Measurements from ENCODE around the gene PCDHGA10. TPM values are rescaled to one million over a fixed set of nuclear protein-coding genes. Genes with fewer than 3 reads are reported as not detected.

PCDHGA10 gene
- total RNA-seq, 2 experiments from 2014 or later, result 3.9 to 4.9 TPM

Other genes starting within 250 kb of the PCDHGA10 start
Only the 30 nearest of the 37 such genes appear.
- gene PCDHB10, start 220.6 kb upstream of the PCDHGA10 start, total RNA-seq (2014; rRNA removed; shearing (Covaris generic)), result 0.08 TPM in 1 of 2 replicates, not detected in the other
- not detected in 2 replicates for gene PCDHB10, start 220.6 kb upstream of the PCDHGA10 start, total RNA-seq (2022)
- not detected in 2 replicates for gene PCDHB11, start 213.4 kb upstream of the PCDHGA10 start, total RNA-seq (2014; rRNA removed; shearing (Covaris generic))
- gene PCDHB11, start 213.4 kb upstream of the PCDHGA10 start, total RNA-seq (2022), result not detected in 2 replicates
- not detected in 2 replicates for gene PCDHB12, start 204.3 kb upstream of the PCDHGA10 start, total RNA-seq (2014; rRNA removed; shearing (Covaris generic))
- not detected in 2 replicates for gene PCDHB12, start 204.3 kb upstream of the PCDHGA10 start, total RNA-seq (2022)
- gene PCDHB13, start 199.1 kb upstream of the PCDHGA10 start, total RNA-seq (2014; rRNA removed; shearing (Covaris generic)), result 0.22 TPM in 1 of 2 replicates, not detected in the other
- not detected in 2 replicates for gene PCDHB13, start 199.1 kb upstream of the PCDHGA10 start, total RNA-seq (2022)
- gene PCDHB14, start 189.6 kb upstream of the PCDHGA10 start, total RNA-seq (2014; rRNA removed; shearing (Covaris generic)), result 0.22 TPM in 1 of 2 replicates, not detected in the other
- not detected in 2 replicates for gene PCDHB14, start 189.6 kb upstream of the PCDHGA10 start, total RNA-seq (2022)
- gene PCDHB15, start 167.6 kb upstream of the PCDHGA10 start, total RNA-seq (2014; rRNA removed; shearing (Covaris generic)), result not detected in 2 replicates
- gene PCDHB15, start 167.6 kb upstream of the PCDHGA10 start, total RNA-seq (2022), result not detected in 2 replicates
- gene SLC25A2, start 108.9 kb upstream of the PCDHGA10 start, total RNA-seq (2014; rRNA removed; shearing (Covaris generic)), result 0.16 and 0.95 TPM in 2 replicates
- gene SLC25A2, start 108.9 kb upstream of the PCDHGA10 start, total RNA-seq (2022), result 0.70 and 1.6 TPM in 2 replicates
- gene TAF7, start 92.2 kb upstream of the PCDHGA10 start, total RNA-seq (2014; rRNA removed; shearing (Covaris generic)), result 115 and 126 TPM in 2 replicates
- 103 and 113 TPM in 2 replicates for gene TAF7, start 92.2 kb upstream of the PCDHGA10 start, total RNA-seq (2022)
- 1.3 and 1.8 TPM in 2 replicates for gene PCDHGA1, start 82.5 kb upstream of the PCDHGA10 start, total RNA-seq (2014; rRNA removed; shearing (Covaris generic))
- 1.7 and 1.9 TPM in 2 replicates for gene PCDHGA1, start 82.5 kb upstream of the PCDHGA10 start, total RNA-seq (2022)
- gene PCDHGA2, start 74.2 kb upstream of the PCDHGA10 start, total RNA-seq (2014; rRNA removed; shearing (Covaris generic)), result 0.19 and 0.51 TPM in 2 replicates
- 0.74 and 1.1 TPM in 2 replicates for gene PCDHGA2, start 74.2 kb upstream of the PCDHGA10 start, total RNA-seq (2022)
- gene PCDHGA3, start 69.2 kb upstream of the PCDHGA10 start, total RNA-seq (2014; rRNA removed; shearing (Covaris generic)), result 0.21 and 0.25 TPM in 2 replicates
- gene PCDHGA3, start 69.2 kb upstream of the PCDHGA10 start, total RNA-seq (2022), result 0.36 and 0.65 TPM in 2 replicates
- 2.8 and 4.1 TPM in 2 replicates for gene PCDHGB1, start 62.9 kb upstream of the PCDHGA10 start, total RNA-seq (2014; rRNA removed; shearing (Covaris generic))
- 2.8 and 3.0 TPM in 2 replicates for gene PCDHGB1, start 62.9 kb upstream of the PCDHGA10 start, total RNA-seq (2022)
- gene PCDHGA4, start 58.0 kb upstream of the PCDHGA10 start, total RNA-seq (2014; rRNA removed; shearing (Covaris generic)), result 1.9 and 3.5 TPM in 2 replicates
- 1.8 and 1.9 TPM in 2 replicates for gene PCDHGA4, start 58.0 kb upstream of the PCDHGA10 start, total RNA-seq (2022)
- 8.3 and 9.3 TPM in 2 replicates for gene PCDHGB2, start 53.0 kb upstream of the PCDHGA10 start, total RNA-seq (2014; rRNA removed; shearing (Covaris generic))
- gene PCDHGB2, start 53.0 kb upstream of the PCDHGA10 start, total RNA-seq (2022), result 9.2 and 10.9 TPM in 2 replicates
- gene PCDHGA5, start 48.8 kb upstream of the PCDHGA10 start, total RNA-seq (2014; rRNA removed; shearing (Covaris generic)), result 5.2 and 6.1 TPM in 2 replicates
- 4.6 and 4.9 TPM in 2 replicates for gene PCDHGA5, start 48.8 kb upstream of the PCDHGA10 start, total RNA-seq (2022)
- gene PCDHGB3, start 42.7 kb upstream of the PCDHGA10 start, total RNA-seq (2014; rRNA removed; shearing (Covaris generic)), result 3.5 and 5.8 TPM in 2 replicates
- 6.1 and 6.3 TPM in 2 replicates for gene PCDHGB3, start 42.7 kb upstream of the PCDHGA10 start, total RNA-seq (2022)
- 6.3 and 7.2 TPM in 2 replicates for gene PCDHGA6, start 39.1 kb upstream of the PCDHGA10 start, total RNA-seq (2014; rRNA removed; shearing (Covaris generic))
- gene PCDHGA6, start 39.1 kb upstream of the PCDHGA10 start, total RNA-seq (2022), result 5.5 and 6.2 TPM in 2 replicates
- 4.7 and 6.4 TPM in 2 replicates for gene PCDHGA7, start 30.2 kb upstream of the PCDHGA10 start, total RNA-seq (2014; rRNA removed; shearing (Covaris generic))
- 5.6 TPM in 2 replicates for gene PCDHGA7, start 30.2 kb upstream of the PCDHGA10 start, total RNA-seq (2022)
- gene PCDHGB4, start 25.3 kb upstream of the PCDHGA10 start, total RNA-seq (2014; rRNA removed; shearing (Covaris generic)), result 8.7 and 9.3 TPM in 2 replicates
- gene PCDHGB4, start 25.3 kb upstream of the PCDHGA10 start, total RNA-seq (2022), result 6.5 and 6.9 TPM in 2 replicates
- gene PCDHGA8, start 20.4 kb upstream of the PCDHGA10 start, total RNA-seq (2014; rRNA removed; shearing (Covaris generic)), result 5.0 and 5.3 TPM in 2 replicates
- gene PCDHGA8, start 20.4 kb upstream of the PCDHGA10 start, total RNA-seq (2022), result 3.8 and 4.7 TPM in 2 replicates
- 3.8 and 5.1 TPM in 2 replicates for gene PCDHGB5, start 15.0 kb upstream of the PCDHGA10 start, total RNA-seq (2014; rRNA removed; shearing (Covaris generic))
- gene PCDHGB5, start 15.0 kb upstream of the PCDHGA10 start, total RNA-seq (2022), result 7.1 and 8.6 TPM in 2 replicates
- 3.7 and 5.9 TPM in 2 replicates for gene PCDHGA9, start 10.2 kb upstream of the PCDHGA10 start, total RNA-seq (2014; rRNA removed; shearing (Covaris generic))
- gene PCDHGA9, start 10.2 kb upstream of the PCDHGA10 start, total RNA-seq (2022), result 5.2 and 5.7 TPM in 2 replicates
- 3.2 and 4.7 TPM in 2 replicates for gene PCDHGB6, start 5.0 kb upstream of the PCDHGA10 start, total RNA-seq (2014; rRNA removed; shearing (Covaris generic))
- 4.1 and 4.5 TPM in 2 replicates for gene PCDHGB6, start 5.0 kb upstream of the PCDHGA10 start, total RNA-seq (2022)
- gene PCDHGB7, start 4.7 kb downstream of the PCDHGA10 start, total RNA-seq (2014; rRNA removed; shearing (Covaris generic)), result 3.3 and 3.9 TPM in 2 replicates
- 4.5 and 5.4 TPM in 2 replicates for gene PCDHGB7, start 4.7 kb downstream of the PCDHGA10 start, total RNA-seq (2022)
- 4.8 and 6.8 TPM in 2 replicates for gene PCDHGA11, start 8.1 kb downstream of the PCDHGA10 start, total RNA-seq (2014; rRNA removed; shearing (Covaris generic))
- 3.4 and 4.1 TPM in 2 replicates for gene PCDHGA11, start 8.1 kb downstream of the PCDHGA10 start, total RNA-seq (2022)
- 2.6 and 3.9 TPM in 2 replicates for gene PCDHGA12, start 17.5 kb downstream of the PCDHGA10 start, total RNA-seq (2014; rRNA removed; shearing (Covaris generic))
- gene PCDHGA12, start 17.5 kb downstream of the PCDHGA10 start, total RNA-seq (2022), result 3.0 and 3.4 TPM in 2 replicates
- 20.4 and 27.2 TPM in 2 replicates for gene PCDHGC3, start 63.0 kb downstream of the PCDHGA10 start, total RNA-seq (2014; rRNA removed; shearing (Covaris generic))
- gene PCDHGC3, start 63.0 kb downstream of the PCDHGA10 start, total RNA-seq (2022), result 59.7 and 60.0 TPM in 2 replicates
- 6.3 and 8.4 TPM in 2 replicates for gene PCDHGC4, start 72.0 kb downstream of the PCDHGA10 start, total RNA-seq (2014; rRNA removed; shearing (Covaris generic))
- 6.4 and 7.0 TPM in 2 replicates for gene PCDHGC4, start 72.0 kb downstream of the PCDHGA10 start, total RNA-seq (2022)
- gene PCDHGC5, start 76.1 kb downstream of the PCDHGA10 start, total RNA-seq (2014; rRNA removed; shearing (Covaris generic)), result 3.0 and 4.4 TPM in 2 replicates
- 5.0 and 5.4 TPM in 2 replicates for gene PCDHGC5, start 76.1 kb downstream of the PCDHGA10 start, total RNA-seq (2022)
- gene DIAPH1, start 206.0 kb downstream of the PCDHGA10 start, total RNA-seq (2014; rRNA removed; shearing (Covaris generic)), result 64.9 and 78.8 TPM in 2 replicates
- 143 and 174 TPM in 2 replicates for gene DIAPH1, start 206.0 kb downstream of the PCDHGA10 start, total RNA-seq (2022)

All from OCI-LY7 (cell line).